ENCODE data around the gene PLS1.
"Not testable (repeated sequence)": the region's sequence is repeated elsewhere in the genome, so short reads cannot be mapped to it uniquely, and the experiment has no call there.

The PLS1 gene

GRCh38 chr3:142709207-142709606 lies 113.0 kb downstream of the PLS1 start:
- Histone ChIP-seq H3K9ac (ENCODE audit: low read depth in 1 of 2, low read length in 2 of 2) (no peak overlapping the region), H3K36me3 (ENCODE audit: control insufficient read depth in 1 of 2, insufficient read depth in 2 of 2, low read length in 2 of 2) (peaks cover 0 to 16% of the 10 kb centered on the region in 2 donors), H3K4me3 (ENCODE audit: low read depth in 1 of 2, low read length in 2 of 2) (no peak overlapping the region), H3K27me3 (ENCODE audit: control insufficient read depth in 1 of 2, insufficient read depth in 2 of 2, low read length in 2 of 2) (no peaks in the 10 kb centered on the region), H3K9me3 (ENCODE audit: control insufficient read depth in 1 of 2, low read length in 2 of 2) (no peaks in the 10 kb centered on the region), H3K4me1 (ENCODE audit: control insufficient read depth in 1 of 2, insufficient read depth in 2 of 2, low read length in 2 of 2) (no peaks in the 10 kb centered on the region), H3K27ac (ENCODE audit: low read depth, low read length) (no peak overlapping the region)

GRCh38 chr3:142714882-142715281 lies 118.7 kb downstream of the PLS1 start:
- not testable (repeated sequence) for H3K27ac ChIP-seq (ENCODE audit: low read depth, low read length); H3K9ac ChIP-seq (ENCODE audit: low read depth in 1 of 2, low read length in 2 of 2)

GRCh38 chr3:142716102-142716501 lies 119.9 kb downstream of the PLS1 start:
- no peak overlapping the region for H3K9ac ChIP-seq (ENCODE audit: low read depth in 1 of 2, low read length in 2 of 2)
- no peak overlapping the region for H3K4me3 ChIP-seq (ENCODE audit: low read depth in 1 of 2, low read length in 2 of 2)
- peaks cover 0 to 8% of the 10 kb centered on the region in 2 donors for H3K36me3 ChIP-seq (ENCODE audit: control insufficient read depth in 1 of 2, insufficient read depth in 2 of 2, low read length in 2 of 2)
- H3K27ac ChIP-seq (ENCODE audit: low read depth, low read length) = no peak overlapping the region
- H3K9me3 ChIP-seq (ENCODE audit: control insufficient read depth in 1 of 2, low read length in 2 of 2) = no peaks in the 10 kb centered on the region
- H3K27me3 ChIP-seq (ENCODE audit: control insufficient read depth in 1 of 2, insufficient read depth in 2 of 2, low read length in 2 of 2) = no peaks in the 10 kb centered on the region
- H3K4me1 ChIP-seq (ENCODE audit: control insufficient read depth in 1 of 2, insufficient read depth in 2 of 2, low read length in 2 of 2) = no peaks in the 10 kb centered on the region

More at GRCh38 chr3:142714882-142715281, 118.7 kb downstream of the PLS1 start:
- not testable (repeated sequence) for H3K36me3 ChIP-seq (ENCODE audit: control insufficient read depth in 1 of 2, insufficient read depth in 2 of 2, low read length in 2 of 2); H3K4me1 ChIP-seq (ENCODE audit: control insufficient read depth in 1 of 2, insufficient read depth in 2 of 2, low read length in 2 of 2); H3K27me3 ChIP-seq (ENCODE audit: control insufficient read depth in 1 of 2, insufficient read depth in 2 of 2, low read length in 2 of 2); H3K9me3 ChIP-seq (ENCODE audit: control insufficient read depth in 1 of 2, low read length in 2 of 2); H3K4me3 ChIP-seq (ENCODE audit: low read depth in 1 of 2, low read length in 2 of 2)

DNA sequence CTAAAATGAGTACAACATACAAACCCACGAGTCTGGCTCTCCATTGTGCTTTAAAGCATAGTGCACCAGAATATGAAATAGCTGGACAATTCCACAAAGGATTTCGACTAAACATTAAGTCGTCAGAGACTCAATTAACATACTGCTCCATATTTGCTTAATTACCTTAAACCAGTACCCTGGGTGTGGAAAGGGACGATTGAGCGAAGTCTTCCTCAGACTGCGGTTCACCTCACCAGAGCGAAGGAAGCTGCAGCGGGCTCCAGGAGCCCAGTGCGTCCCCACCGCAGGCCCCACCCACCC lies 127.4 kb downstream of the PLS1 start:
- Histone ChIP-seq H3K27ac (ENCODE audit: low read depth, low read length) (no peak overlapping the region), H3K4me3 (ENCODE audit: low read depth in 1 of 2, low read length in 2 of 2) (peak overlapping the region; percentile 66 to 81), H3K9ac (ENCODE audit: low read depth in 1 of 2, low read length in 2 of 2) (no peak overlapping the region)

DNA sequence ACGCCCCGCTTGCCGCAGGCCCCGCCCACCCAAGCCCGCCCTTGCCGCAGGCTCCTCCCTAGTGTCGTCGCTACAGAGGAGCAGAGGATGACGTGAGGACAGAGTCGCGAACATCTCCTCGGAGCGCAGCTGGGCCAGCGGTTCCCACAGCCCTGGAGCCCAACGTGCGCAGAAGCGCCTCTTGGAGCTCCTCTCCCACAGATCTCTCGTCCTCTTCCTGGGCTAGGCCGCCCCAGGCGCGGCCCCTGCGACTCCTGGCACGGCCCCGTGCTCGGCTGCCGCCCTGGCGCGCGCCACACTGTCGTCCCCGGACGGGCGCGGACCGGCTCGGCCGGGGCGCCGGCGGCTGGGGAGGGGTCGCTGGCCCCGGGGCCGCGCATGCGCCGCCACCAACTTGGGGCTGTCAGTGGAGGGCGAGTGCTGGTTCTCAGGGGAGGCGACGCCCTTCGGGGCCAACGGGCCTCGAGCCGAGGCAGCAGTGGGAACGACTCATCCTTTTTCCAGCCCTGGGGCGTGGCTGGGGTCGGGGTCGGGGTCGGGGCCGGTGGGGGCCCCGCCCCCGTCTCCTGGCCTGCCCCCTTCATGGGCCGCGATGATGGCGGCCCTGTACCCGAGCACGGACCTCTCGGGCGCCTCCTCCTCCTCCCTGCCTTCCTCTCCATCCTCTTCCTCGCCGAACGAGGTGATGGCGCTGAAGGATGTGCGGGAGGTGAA lies 127.9 kb downstream of the PLS1 start, which contains the start of gene TRPC1:
TRPC1 (plus strand) TSS at position 67 of the 714 bp plus-strand sequence; CDS start at position 593, 526 bp downstream.
- peak within 1 kb of the TSS; percentile 70 for H3K27ac ChIP-seq (ENCODE audit: low read depth, low read length)
- peak within 1 kb of the TSS; percentile 54 to 70 for H3K9ac ChIP-seq (ENCODE audit: low read depth in 1 of 2, low read length in 2 of 2)

More for the DNA sequence above, 127.4 kb downstream of the PLS1 start:
- H3K9me3 ChIP-seq (ENCODE audit: control insufficient read depth in 1 of 2, low read length in 2 of 2) = no peaks in the 10 kb centered on the region
- H3K36me3 ChIP-seq (ENCODE audit: control insufficient read depth in 1 of 2, insufficient read depth in 2 of 2, low read length in 2 of 2) = no peaks in the 10 kb centered on the region
- H3K27me3 ChIP-seq (ENCODE audit: control insufficient read depth in 1 of 2, insufficient read depth in 2 of 2, low read length in 2 of 2) = peaks cover 8 to 15% of the 10 kb centered on the region in 2 donors
- peaks cover 8% of the 10 kb centered on the region in 2 donors for H3K4me1 ChIP-seq (ENCODE audit: control insufficient read depth in 1 of 2, insufficient read depth in 2 of 2, low read length in 2 of 2)

GRCh38 chr3:142724682-142725356 lies 128.6 kb downstream of the PLS1 start:
- H3K4me1 ChIP-seq (ENCODE audit: control insufficient read depth in 1 of 2, insufficient read depth in 2 of 2, low read length in 2 of 2) = peaks cover 8% of the 10 kb centered on the region in 2 donors
- H3K4me3 ChIP-seq (ENCODE audit: low read depth in 1 of 2, low read length in 2 of 2) = peak overlapping the region; percentile 66 to 81
- H3K9ac ChIP-seq (ENCODE audit: low read depth in 1 of 2, low read length in 2 of 2) = peak overlapping the region; percentile 51 to 54
- H3K27me3 ChIP-seq (ENCODE audit: control insufficient read depth in 1 of 2, insufficient read depth in 2 of 2, low read length in 2 of 2) = peaks cover 8 to 15% of the 10 kb centered on the region in 2 donors
- H3K9me3 ChIP-seq (ENCODE audit: control insufficient read depth in 1 of 2, low read length in 2 of 2) = no peaks in the 10 kb centered on the region
- no peak overlapping the region for H3K27ac ChIP-seq (ENCODE audit: low read depth, low read length)
- H3K36me3 ChIP-seq (ENCODE audit: control insufficient read depth in 1 of 2, insufficient read depth in 2 of 2, low read length in 2 of 2) = no peaks in the 10 kb centered on the region

More for the DNA sequence above, 127.9 kb downstream of the PLS1 start, which contains the start of gene TRPC1:
- Histone ChIP-seq H3K36me3 (ENCODE audit: control insufficient read depth in 1 of 2, insufficient read depth in 2 of 2, low read length in 2 of 2) (no peaks in the 10 kb centered on the region), H3K27me3 (ENCODE audit: control insufficient read depth in 1 of 2, insufficient read depth in 2 of 2, low read length in 2 of 2) (peaks cover 8 to 15% of the 10 kb centered on the region in 2 donors), H3K4me1 (ENCODE audit: control insufficient read depth in 1 of 2, insufficient read depth in 2 of 2, low read length in 2 of 2) (peaks cover 8% of the 10 kb centered on the region in 2 donors), H3K4me3 (ENCODE audit: low read depth in 1 of 2, low read length in 2 of 2) (peak within 1 kb of the TSS; percentile 66 to 81), H3K9me3 (ENCODE audit: control insufficient read depth in 1 of 2, low read length in 2 of 2) (no peaks in the 10 kb centered on the region)

- Histone ChIP-seq H3K4me3 (ENCODE audit: low read depth in 1 of 2, low read length in 2 of 2) (peak overlapping the region; percentile 66 to 81), H3K27me3 (ENCODE audit: control insufficient read depth in 1 of 2, insufficient read depth in 2 of 2, low read length in 2 of 2) (peaks cover 8 to 15% of the 10 kb centered on the region in 2 donors), H3K4me1 (ENCODE audit: control insufficient read depth in 1 of 2, insufficient read depth in 2 of 2, low read length in 2 of 2) (peaks cover 8% of the 10 kb centered on the region in 2 donors), H3K9ac (ENCODE audit: low read depth in 1 of 2, low read length in 2 of 2) (peak overlapping the region in 1 of 2 donors; percentile 54), H3K36me3 (ENCODE audit: control insufficient read depth in 1 of 2, insufficient read depth in 2 of 2, low read length in 2 of 2) (no peaks in the 10 kb centered on the region), H3K9me3 (ENCODE audit: control insufficient read depth in 1 of 2, low read length in 2 of 2) (no peaks in the 10 kb centered on the region), H3K27ac (ENCODE audit: low read depth, low read length) (no peak overlapping the region)
Measured at GRCh38 chr3:142725357-142725739, 129.2 kb downstream of the PLS1 start.

GRCh38 chr3:142726017-142726416 lies 129.8 kb downstream of the PLS1 start:
- H3K27ac ChIP-seq (ENCODE audit: low read depth, low read length) = no peak overlapping the region
- H3K4me1 ChIP-seq (ENCODE audit: control insufficient read depth in 1 of 2, insufficient read depth in 2 of 2, low read length in 2 of 2) = peaks cover 8% of the 10 kb centered on the region in 2 donors
- no peaks in the 10 kb centered on the region for H3K36me3 ChIP-seq (ENCODE audit: control insufficient read depth in 1 of 2, insufficient read depth in 2 of 2, low read length in 2 of 2)
- H3K9me3 ChIP-seq (ENCODE audit: control insufficient read depth in 1 of 2, low read length in 2 of 2) = no peaks in the 10 kb centered on the region
- peaks cover 8 to 15% of the 10 kb centered on the region in 2 donors for H3K27me3 ChIP-seq (ENCODE audit: control insufficient read depth in 1 of 2, insufficient read depth in 2 of 2, low read length in 2 of 2)
- no peak overlapping the region for H3K4me3 ChIP-seq (ENCODE audit: low read depth in 1 of 2, low read length in 2 of 2)
- no peak overlapping the region for H3K9ac ChIP-seq (ENCODE audit: low read depth in 1 of 2, low read length in 2 of 2)

DNA sequence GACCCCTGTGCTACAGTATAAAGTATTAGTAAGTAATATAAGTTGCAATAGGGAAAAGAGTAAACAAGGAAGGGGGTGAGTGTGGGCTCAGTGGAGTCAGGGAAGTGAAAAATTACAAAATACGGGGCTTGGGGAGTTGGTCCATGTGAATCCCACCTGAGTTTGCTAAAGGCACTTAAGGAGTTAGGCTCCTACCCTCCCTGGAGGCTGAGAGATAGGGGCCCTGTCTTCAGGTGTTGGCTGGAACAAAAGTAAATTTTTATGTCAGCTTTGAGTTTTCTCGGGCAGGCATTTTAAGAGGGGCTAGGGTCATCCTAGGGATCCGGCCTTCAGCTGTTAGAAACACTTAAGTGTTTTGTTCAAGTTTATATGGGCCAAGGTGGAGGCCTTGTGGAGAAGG lies 135.9 kb downstream of the PLS1 start:
- Histone ChIP-seq H3K9me3 (ENCODE audit: control insufficient read depth in 1 of 2, low read length in 2 of 2) (no peaks in the 10 kb centered on the region), H3K36me3 (ENCODE audit: control insufficient read depth in 1 of 2, insufficient read depth in 2 of 2, low read length in 2 of 2) (no peaks in the 10 kb centered on the region), H3K4me3 (ENCODE audit: low read depth in 1 of 2, low read length in 2 of 2) (no peak overlapping the region), H3K27me3 (ENCODE audit: control insufficient read depth in 1 of 2, insufficient read depth in 2 of 2, low read length in 2 of 2) (no peaks in the 10 kb centered on the region), H3K4me1 (ENCODE audit: control insufficient read depth in 1 of 2, insufficient read depth in 2 of 2, low read length in 2 of 2) (no peaks in the 10 kb centered on the region), H3K9ac (ENCODE audit: low read depth in 1 of 2, low read length in 2 of 2) (no peak overlapping the region), H3K27ac (ENCODE audit: low read depth, low read length) (no peak overlapping the region)

DNA sequence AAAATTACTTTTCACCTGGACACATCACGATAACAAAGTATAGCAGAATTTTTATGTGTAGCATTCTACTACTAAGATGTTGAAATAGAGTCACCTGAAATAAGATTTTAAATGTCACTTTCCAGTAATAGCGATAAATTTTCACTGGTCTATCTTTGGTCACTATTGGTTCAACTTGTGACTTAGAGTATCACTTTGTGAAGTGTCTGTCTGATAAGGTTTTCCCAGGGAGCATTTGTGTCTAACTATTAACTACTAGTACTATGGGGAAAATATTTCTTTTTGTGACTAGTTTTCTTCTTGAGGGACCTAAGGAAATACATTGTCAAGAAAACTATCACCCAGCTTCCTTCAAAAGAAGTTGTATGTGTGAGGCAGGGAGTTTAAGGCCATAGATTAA lies 138.6 kb downstream of the PLS1 start:
- no peak overlapping the region for H3K4me3 ChIP-seq (ENCODE audit: low read depth in 1 of 2, low read length in 2 of 2)
- no peak overlapping the region for H3K9ac ChIP-seq (ENCODE audit: low read depth in 1 of 2, low read length in 2 of 2)
- H3K4me1 ChIP-seq (ENCODE audit: control insufficient read depth in 1 of 2, insufficient read depth in 2 of 2, low read length in 2 of 2) = no peaks in the 10 kb centered on the region
- no peaks in the 10 kb centered on the region for H3K27me3 ChIP-seq (ENCODE audit: control insufficient read depth in 1 of 2, insufficient read depth in 2 of 2, low read length in 2 of 2)
- H3K27ac ChIP-seq (ENCODE audit: low read depth, low read length) = no peak overlapping the region
- no peaks in the 10 kb centered on the region for H3K36me3 ChIP-seq (ENCODE audit: control insufficient read depth in 1 of 2, insufficient read depth in 2 of 2, low read length in 2 of 2)
- no peaks in the 10 kb centered on the region for H3K9me3 ChIP-seq (ENCODE audit: control insufficient read depth in 1 of 2, low read length in 2 of 2)

All from duodenal mucosa (tissue), 2 donors.